IPS DF 6.9 (cell line): ENCODE data around the gene RPRD1A.
"Not testable (repeated sequence)": the region's sequence is repeated elsewhere in the genome, so short reads cannot be mapped to it uniquely, and the experiment has no call there.

Source experiments
- DNase-seq: peaks from one replicate; pipeline ENCODE4 v3.0.0-alpha.2; 2013; ENCODE audit warnings: low read depth, low spot score
- H3K27ac ChIP-seq: one replicate; pipeline ENCODE4 v1.5.1; 2013; ENCODE audit warnings: low read length, control low read depth
- H3K27me3 ChIP-seq: 2 replicates; pipeline ENCODE4 v1.6.1; 2013; ENCODE audit warnings: mild to moderate bottlenecking, low read length; ENCODE audit not compliant: control insufficient read depth, insufficient read depth
- H3K36me3 ChIP-seq: 2 replicates; pipeline ENCODE4 v1.6.1; 2013; ENCODE audit warnings: low read length; ENCODE audit not compliant: control insufficient read depth, insufficient read depth
- H3K4me1 ChIP-seq: 2 replicates; pipeline ENCODE4 v1.6.1; 2013; ENCODE audit warnings: low read length; ENCODE audit not compliant: control insufficient read depth, insufficient read depth
- H3K4me3 ChIP-seq: 2 replicates; pipeline ENCODE4 v1.5.1; 2013; ENCODE audit warnings: mild to moderate bottlenecking, low read length
- H3K9me3 ChIP-seq: 2 replicates; pipeline ENCODE4 v1.6.1; 2013; ENCODE audit warnings: low read length, inconsistent platforms; ENCODE audit not compliant: control insufficient read depth, insufficient read depth
- WGBS: extraction: QIAGEN DNeasy Blood & Tissue Kit; methylation state at CpG from one replicate; pipeline ENCODE4 v1.1.7; 2013; ENCODE audit warnings: mixed read lengths, missing lambda C conversion rate; ENCODE audit not compliant: insufficient read length, insufficient coverage; 5-methylcytosine and 5-hydroxymethylcytosine counted together

The RPRD1A gene, protein sequence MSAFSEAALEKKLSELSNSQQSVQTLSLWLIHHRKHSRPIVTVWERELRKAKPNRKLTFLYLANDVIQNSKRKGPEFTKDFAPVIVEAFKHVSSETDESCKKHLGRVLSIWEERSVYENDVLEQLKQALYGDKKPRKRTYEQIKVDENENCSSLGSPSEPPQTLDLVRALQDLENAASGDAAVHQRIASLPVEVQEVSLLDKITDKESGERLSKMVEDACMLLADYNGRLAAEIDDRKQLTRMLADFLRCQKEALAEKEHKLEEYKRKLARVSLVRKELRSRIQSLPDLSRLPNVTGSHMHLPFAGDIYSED

DNA sequence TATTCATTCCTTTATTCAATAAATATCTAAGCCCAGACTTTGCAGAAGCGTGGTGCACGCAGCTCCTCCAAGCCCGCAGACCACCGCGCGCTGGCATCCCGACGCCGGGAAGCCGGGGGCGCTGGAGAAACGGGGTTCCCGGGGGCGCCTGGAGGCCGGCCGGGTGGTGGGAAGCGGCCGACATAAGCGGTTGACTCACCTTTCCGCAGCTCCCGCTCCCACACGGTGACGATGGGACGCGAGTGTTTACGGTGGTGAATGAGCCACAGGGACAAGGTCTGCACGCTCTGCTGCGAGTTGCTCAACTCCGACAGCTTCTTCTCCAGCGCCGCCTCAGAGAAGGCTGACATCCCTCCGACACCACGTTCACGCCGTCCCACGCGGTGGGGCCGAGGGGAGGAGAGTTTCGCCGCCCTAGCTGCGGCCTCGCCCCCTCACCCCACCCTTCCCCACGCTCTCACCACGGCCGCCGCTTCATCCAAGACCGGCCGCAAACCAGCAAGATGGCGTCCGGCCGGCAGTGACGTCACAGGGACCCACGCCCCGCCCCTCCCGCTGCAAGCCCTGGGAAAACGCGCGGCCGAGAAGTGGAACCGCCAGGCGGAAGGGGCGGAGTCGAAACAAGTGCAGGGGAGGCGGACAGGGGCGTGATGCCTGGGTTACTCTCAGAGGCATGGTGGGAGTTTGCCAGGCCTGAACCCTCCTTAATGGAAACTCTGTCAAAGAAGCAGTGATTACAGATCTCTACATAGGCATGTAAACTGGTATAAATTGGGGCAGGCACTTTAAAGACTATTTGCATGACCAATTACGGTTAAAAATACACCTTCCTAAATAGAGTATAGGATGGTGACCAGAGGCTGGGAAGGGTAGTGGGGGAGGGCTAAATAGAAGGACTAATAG, at the start of gene RPRD1A:
Gene RPRD1A (minus strand): TSS at position 505 of the 903 bp plus-strand sequence. CDS start 155 bp downstream, at position 350.
- Histone ChIP-seq H3K4me3 (peak within 1 kb of the TSS; percentile 76), H3K9me3 (no peaks in the 10 kb centered on the region), H3K27ac (no peak within 1 kb of the TSS), H3K36me3 (no peaks in the 10 kb centered on the region), H3K4me1 (no peaks in the 10 kb centered on the region), H3K27me3 (no peaks in the 10 kb centered on the region)
- DNase-seq = peak; percentile 83
- no CpG with 5 or more reads among the region's 66 CpGs for WGBS

DNA sequence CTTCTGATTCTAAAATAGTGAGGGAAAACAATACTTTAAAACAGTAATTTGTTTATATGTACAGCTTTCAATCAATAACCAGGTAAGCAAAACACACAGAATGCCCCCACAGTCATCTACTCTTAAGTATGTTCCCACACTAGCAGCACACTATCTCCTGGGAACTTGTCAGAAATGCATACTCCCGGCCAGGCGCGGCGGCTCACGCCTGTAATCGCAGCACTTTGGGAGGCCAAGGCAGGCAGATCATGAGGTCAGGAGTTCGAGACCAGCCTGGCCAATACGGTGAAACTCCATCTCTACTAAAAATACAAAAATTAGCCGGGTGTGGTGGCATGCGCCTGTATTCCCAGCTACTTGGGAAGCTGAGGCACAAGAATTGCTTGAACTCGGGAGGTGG, 49.4 kb upstream of the RPRD1A start:
- not testable (repeated sequence) for H3K4me3 ChIP-seq, DNase-seq, H3K4me1 ChIP-seq, H3K27me3 ChIP-seq, H3K9me3 ChIP-seq, H3K27ac ChIP-seq
- whole genome bisulfite sequencing = no CpG with 5 or more reads among the region's 11 CpGs
- H3K36me3 ChIP-seq = peaks cover 18% of the 10 kb centered on the region

DNA sequence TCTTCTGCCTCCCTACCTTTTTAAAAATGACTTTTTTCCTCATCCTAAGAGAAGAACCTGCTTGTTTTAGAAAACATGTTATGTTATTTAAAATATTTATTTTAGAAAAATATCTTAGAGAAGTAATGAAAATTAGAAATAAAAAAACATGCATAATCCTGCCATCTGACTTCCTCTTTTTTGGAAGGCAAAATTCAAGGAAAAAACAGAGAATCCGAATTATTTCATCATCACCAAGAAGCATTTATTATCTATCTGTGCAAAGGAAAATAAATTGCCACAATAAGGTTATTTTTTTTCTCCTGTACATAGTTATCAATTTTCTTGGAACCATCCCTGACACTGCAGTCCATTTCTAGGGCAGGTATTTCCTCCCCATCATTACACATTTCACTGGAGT, 47.4 kb upstream of the RPRD1A start:
- H3K4me1 ChIP-seq = no peaks in the 10 kb centered on the region
- WGBS = no CpG with 5 or more reads among the region's 1 CpG
- peaks cover 14% of the 10 kb centered on the region for H3K36me3 ChIP-seq
- H3K27ac ChIP-seq = no peak overlapping the region
- H3K27me3 ChIP-seq = no peaks in the 10 kb centered on the region
- no peak overlapping the region for H3K4me3 ChIP-seq
- no peak for DNase-seq
- no peaks in the 10 kb centered on the region for H3K9me3 ChIP-seq

DNA sequence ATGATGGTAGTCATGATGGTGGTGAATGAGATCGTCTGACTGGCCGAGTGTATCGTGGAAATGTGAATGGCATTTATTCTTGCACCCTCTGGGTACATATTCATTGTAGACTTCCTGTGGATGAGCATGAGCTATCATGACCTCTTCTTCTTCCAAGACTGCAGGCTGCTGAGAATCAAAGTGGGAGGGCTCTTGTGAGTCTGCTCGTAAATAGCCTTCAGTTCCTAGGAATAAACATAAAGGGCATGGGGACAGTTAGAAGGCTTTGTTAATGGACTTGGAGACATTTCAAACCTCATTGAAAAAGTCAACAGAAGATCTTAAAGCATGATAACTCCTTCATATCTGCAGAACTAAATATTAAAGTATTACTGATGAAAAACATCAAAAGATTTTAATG, 46.9 kb upstream of the RPRD1A start:
- WGBS = no CpG with 5 or more reads among the region's 4 CpGs
- H3K4me3 ChIP-seq = no peak overlapping the region
- H3K9me3 ChIP-seq = no peaks in the 10 kb centered on the region
- DNase-seq = no peak
- H3K36me3 ChIP-seq = peaks cover 14% of the 10 kb centered on the region
- no peaks in the 10 kb centered on the region for H3K27me3 ChIP-seq
- no peak overlapping the region for H3K27ac ChIP-seq
- H3K4me1 ChIP-seq = no peaks in the 10 kb centered on the region

DNA sequence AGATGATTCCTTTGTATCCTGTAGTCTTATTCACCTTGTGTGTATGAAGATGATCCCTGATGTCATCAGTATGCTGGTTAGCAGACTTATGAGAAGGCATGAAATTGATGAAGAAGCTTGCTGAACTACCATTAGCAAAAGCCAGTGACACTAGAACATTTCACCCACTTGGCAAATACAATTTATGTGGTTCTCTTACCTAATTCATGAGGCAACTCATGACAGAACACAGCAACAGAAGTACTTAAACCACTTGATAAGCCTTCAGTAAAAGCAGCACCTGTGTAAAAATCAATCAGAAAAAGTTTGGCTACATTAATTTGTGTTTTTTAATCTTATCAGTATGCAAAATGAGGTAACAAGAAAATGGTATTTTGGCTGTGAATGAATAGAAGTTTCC, 44.9 kb upstream of the RPRD1A start:
- H3K4me3 ChIP-seq = no peak overlapping the region
- DNase-seq = no peak
- no peaks in the 10 kb centered on the region for H3K4me1 ChIP-seq
- no peaks in the 10 kb centered on the region for H3K9me3 ChIP-seq
- peaks cover 14% of the 10 kb centered on the region for H3K36me3 ChIP-seq
- H3K27me3 ChIP-seq = no peaks in the 10 kb centered on the region
- H3K27ac ChIP-seq = no peak overlapping the region

DNA sequence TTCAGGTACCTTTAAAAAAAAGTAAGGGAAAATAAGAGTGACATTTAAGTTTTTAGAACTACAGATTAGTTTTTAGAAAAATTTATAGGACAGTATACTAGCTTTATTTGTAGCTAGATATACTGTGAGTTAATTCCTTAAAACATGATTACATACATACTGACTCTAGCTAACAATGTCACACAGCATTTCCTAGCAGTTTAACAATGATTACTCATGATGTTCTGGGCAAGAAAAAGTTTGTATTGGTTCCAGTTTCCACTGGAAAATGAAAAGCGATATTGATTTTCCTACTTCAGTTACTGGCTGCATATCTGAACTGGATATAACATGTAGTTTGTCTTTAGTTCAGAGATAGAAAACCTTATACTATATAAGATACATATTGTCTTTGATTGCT, 42.4 kb upstream of the RPRD1A start:
- no peak overlapping the region for H3K27ac ChIP-seq
- H3K36me3 ChIP-seq = peaks cover 8% of the 10 kb centered on the region

DNA sequence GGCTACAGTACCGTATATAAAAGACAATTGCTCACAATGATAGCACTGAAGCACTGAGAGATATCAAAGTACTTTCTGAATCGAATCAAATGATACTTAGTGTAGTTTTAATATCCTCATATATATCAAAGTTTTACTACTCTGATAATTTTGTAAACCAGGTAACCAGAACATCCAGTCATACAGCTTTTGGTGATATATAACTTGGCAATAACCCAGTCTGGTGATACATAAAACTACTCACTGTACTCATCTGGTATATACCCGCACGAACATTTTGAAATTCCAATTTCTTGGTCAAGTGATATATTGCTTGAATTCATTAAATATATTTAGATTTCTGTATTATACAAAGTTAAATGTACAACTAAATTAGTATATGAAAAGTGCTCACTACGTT, 41.2 kb upstream of the RPRD1A start:
- no peak overlapping the region for H3K4me3 ChIP-seq
- no peak overlapping the region for H3K27ac ChIP-seq
- WGBS = no CpG with 5 or more reads among the region's 5 CpGs
- no peaks in the 10 kb centered on the region for H3K9me3 ChIP-seq
- no peaks in the 10 kb centered on the region for H3K27me3 ChIP-seq
- H3K4me1 ChIP-seq = no peaks in the 10 kb centered on the region
- peaks cover 3% of the 10 kb centered on the region for H3K36me3 ChIP-seq
- no peak for DNase-seq

More for the DNA sequence above, 42.4 kb upstream of the RPRD1A start:
- no peak overlapping the region for H3K4me3 ChIP-seq
- no peaks in the 10 kb centered on the region for H3K27me3 ChIP-seq
- no peaks in the 10 kb centered on the region for H3K9me3 ChIP-seq
- WGBS = no CpG with 5 or more reads among the region's 1 CpG
- DNase-seq = no peak
- no peaks in the 10 kb centered on the region for H3K4me1 ChIP-seq

DNA sequence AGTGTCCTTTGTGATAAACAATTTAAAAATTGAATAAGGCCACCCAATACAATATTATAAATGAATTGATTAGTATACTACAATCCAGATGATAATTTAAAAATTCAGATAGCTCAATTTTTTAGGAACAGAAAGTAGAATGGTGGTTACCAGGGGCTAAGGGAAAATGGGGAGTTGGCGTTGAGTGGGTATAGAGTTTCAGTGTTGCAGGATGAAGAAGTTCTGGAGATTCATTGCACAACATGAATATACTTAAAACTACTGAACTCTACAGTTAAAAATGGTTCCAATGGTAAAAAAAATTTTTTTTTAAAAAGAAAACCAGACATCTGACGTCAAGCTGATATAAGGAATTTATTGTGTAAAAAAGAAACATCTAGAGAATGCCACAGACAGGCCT, 40.8 kb upstream of the RPRD1A start:
- Histone ChIP-seq H3K27me3 (no peaks in the 10 kb centered on the region), H3K4me3 (no peak overlapping the region), H3K27ac (no peak overlapping the region), H3K36me3 (peaks cover 3% of the 10 kb centered on the region), H3K4me1 (no peaks in the 10 kb centered on the region), H3K9me3 (no peaks in the 10 kb centered on the region)
- no CpG with 5 or more reads among the region's 2 CpGs for WGBS
- no peak for DNase-seq

DNA sequence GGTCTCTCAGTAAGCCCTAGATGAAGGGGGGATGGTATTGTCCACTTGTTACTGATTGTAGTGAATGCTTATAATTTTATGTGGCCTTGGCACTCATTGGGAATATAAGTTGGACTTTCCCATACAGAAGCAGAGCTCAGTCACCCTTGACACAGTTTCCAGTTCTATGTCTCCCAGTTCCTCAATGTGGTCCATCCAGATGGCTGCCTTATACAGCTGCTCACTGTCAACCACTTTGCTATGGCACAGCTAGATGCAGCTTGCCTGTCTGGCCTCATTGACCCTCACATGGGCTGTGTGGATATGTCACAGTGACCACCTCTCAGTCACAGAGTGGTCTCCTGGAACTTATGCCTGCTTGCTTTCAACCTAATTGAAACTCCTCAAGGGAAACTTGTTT, 40.1 kb upstream of the RPRD1A start:
- H3K4me1 ChIP-seq = no peaks in the 10 kb centered on the region
- no peak for DNase-seq
- peaks cover 3% of the 10 kb centered on the region; the same call in 1 of the 2 replicates for H3K36me3 ChIP-seq
- H3K27me3 ChIP-seq = no peaks in the 10 kb centered on the region
- no peak overlapping the region for H3K4me3 ChIP-seq
- H3K9me3 ChIP-seq = no peaks in the 10 kb centered on the region
- H3K27ac ChIP-seq = no peak overlapping the region

DNA sequence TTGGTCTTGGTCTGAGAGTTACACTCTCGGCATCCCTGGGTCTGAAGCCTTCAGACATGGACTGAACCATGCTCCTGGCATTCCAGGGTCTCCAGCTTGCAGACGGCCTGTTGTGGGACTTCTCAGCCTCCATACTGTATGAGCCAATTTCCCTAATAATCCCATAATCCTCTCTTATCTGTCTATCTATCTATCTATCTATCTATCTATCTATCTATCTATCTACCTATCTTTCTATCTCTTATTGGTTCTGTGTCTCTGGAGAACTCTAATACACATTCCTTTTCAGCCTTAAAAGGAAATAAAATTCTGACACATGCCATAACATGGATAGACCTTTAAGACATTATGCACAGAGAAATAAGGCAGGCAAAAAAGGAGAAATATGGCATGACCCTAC, 37.4 kb upstream of the RPRD1A start:
- Histone ChIP-seq H3K27me3 (no peaks in the 10 kb centered on the region), H3K4me3 (no peak overlapping the region), H3K36me3 (no peaks in the 10 kb centered on the region), H3K4me1 (no peaks in the 10 kb centered on the region), H3K9me3 (peaks cover 3% of the 10 kb centered on the region; the same call in 1 of the 2 replicates), H3K27ac (no peak overlapping the region)
- no peak for DNase-seq
- WGBS = no CpG with 5 or more reads among the region's 2 CpGs
